ENCODE data around the gene ZMAT5.

DNA sequence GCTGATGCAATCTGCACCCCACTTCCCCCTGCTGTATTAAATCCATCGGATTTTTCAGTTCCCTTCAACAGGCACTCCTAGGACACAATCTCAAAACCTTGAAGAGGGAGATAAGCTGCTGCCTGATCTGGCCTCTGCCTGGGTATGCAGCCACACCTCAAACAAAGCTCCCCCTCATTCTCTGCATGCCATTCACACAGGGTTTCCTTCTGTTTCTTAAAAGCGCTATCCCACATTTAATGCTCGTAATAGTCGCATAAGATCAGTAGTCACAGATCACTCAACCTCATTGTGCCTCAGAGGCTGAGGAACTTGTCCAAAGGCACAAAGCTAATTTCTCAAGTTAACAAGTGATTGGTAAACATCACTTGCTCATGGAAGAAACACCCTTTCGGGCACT, 34.3 kb upstream of the ZMAT5 start:
- TF ChIP-seq, protein P1, sequence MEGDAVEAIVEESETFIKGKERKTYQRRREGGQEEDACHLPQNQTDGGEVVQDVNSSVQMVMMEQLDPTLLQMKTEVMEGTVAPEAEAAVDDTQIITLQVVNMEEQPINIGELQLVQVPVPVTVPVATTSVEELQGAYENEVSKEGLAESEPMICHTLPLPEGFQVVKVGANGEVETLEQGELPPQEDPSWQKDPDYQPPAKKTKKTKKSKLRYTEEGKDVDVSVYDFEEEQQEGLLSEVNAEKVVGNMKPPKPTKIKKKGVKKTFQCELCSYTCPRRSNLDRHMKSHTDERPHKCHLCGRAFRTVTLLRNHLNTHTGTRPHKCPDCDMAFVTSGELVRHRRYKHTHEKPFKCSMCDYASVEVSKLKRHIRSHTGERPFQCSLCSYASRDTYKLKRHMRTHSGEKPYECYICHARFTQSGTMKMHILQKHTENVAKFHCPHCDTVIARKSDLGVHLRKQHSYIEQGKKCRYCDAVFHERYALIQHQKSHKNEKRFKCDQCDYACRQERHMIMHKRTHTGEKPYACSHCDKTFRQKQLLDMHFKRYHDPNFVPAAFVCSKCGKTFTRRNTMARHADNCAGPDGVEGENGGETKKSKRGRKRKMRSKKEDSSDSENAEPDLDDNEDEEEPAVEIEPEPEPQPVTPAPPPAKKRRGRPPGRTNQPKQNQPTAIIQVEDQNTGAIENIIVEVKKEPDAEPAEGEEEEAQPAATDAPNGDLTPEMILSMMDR (IDR thresholded peaks at IDR 0.05 in 8 of 11, conservative IDR thresholded peaks at IDR 0.05 in 3 of 11), result no peak
- TF ChIP-seq POLR2A (IDR thresholded peaks at IDR 0.05), result no peak
